Gastrocnemius medialis (tissue), 4 donors: Measurements from ENCODE around the gene TOMM40L. TPM values are rescaled to one million over a fixed set of nuclear protein-coding genes. Genes with fewer than 3 reads are reported as not detected.

ENCODE experiments used
- ATAC-seq, 2 donors: fragments of 150-250 bp; one replicate each; pipeline ENCODE4 v1.9.1; 2016
- DNase-seq, 2 donors: peaks; one replicate each; pipeline ENCODE4 v3.0.0-alpha.2; 2019
- H3K27ac ChIP-seq, 4 donors: fragments of 200-600 bp; sonication (generic); 1 replicate in 1 of 4; 2 replicates in 3 of 4; pipeline ENCODE4 v1.5.1; 2016 to 2018; ENCODE audit warnings: mild to moderate bottlenecking in 2 of 4, moderate library complexity in 1 of 4
- H3K27me3 ChIP-seq, 3 donors: fragments of 200-600 bp; sonication (generic) in 2 of 3; 1 replicate in 1 of 3; 2 replicates in 2 of 3; pipeline versions ENCODE4 v1.5.1 to v1.6.0; 2016 to 2019; ENCODE audit warnings: mild to moderate bottlenecking in 1 of 3, moderate library complexity in 1 of 3
- H3K36me3 ChIP-seq, 2 donors: fragments of 200-600 bp; sonication (generic) in 1 of 2; one replicate each; pipeline ENCODE4 v1.5.1; 2017 to 2018
- H3K4me1 ChIP-seq, 2 donors: fragments of 200-600 bp; sonication (generic) in 1 of 2; one replicate each; pipeline ENCODE4 v1.5.1; 2016 to 2017; ENCODE audit warnings: mild to moderate bottlenecking in 2 of 2
- H3K4me3 ChIP-seq, 4 donors: fragments of 200-600 bp; sonication (generic) in 3 of 4; 1 replicate in 1 of 4; 2 replicates in 3 of 4; pipeline ENCODE4 v1.5.1; 2016 to 2019; ENCODE audit warnings: mild to moderate bottlenecking in 2 of 4
- H3K9me3 ChIP-seq, 3 donors: fragments of 200-600 bp; sonication (generic) in 2 of 3; 1 replicate in 1 of 3; 2 replicates in 2 of 3; pipeline ENCODE4 v1.5.1; 2016 to 2019
- POLR2A ChIP-seq, 2 donors: fragments of 450-650 bp; IDR thresholded peaks; one replicate each; pipeline ENCODE4 v1.6.1; 2017; ENCODE audit warnings: antibody characterized with exemption in 2 of 2, mild to moderate bottlenecking in 2 of 2, moderate library complexity in 2 of 2
- in situ Hi-C, 4 donors: fragments of 200-750 bp; cut with MboI; loops; one replicate each; pipeline versions ENCODE4 v1.15.0 to v1.8.0; 2017; ENCODE audit warnings: low sequenced_read_pairs in 4 of 4
- intact Hi-C: fragments of 100-400 bp; cut with DNase I; formaldehyde crosslinking; loops from one replicate; pipeline ENCODE4 v1.15.1; 2023; ENCODE audit warnings: low total_unique reads
- total RNA-seq, 4 donors: library from RNA; depleted of rRNA; stranded (reverse); fragments of >200 nt; gene quantifications; one replicate each; pipeline versions ENCODE4 v1.1.0 to v1.2.3, GENCODE V29; 2016
- TF ChIP-seq, protein P1 (sequence below), 5 experiments: fragments of 450-650 bp in 3 of 5; fragments of 200-600 bp in 2 of 5; sonication (generic) in 2 of 5; IDR thresholded peaks in 4 of 5; conservative IDR thresholded peaks in 1 of 5; 1 replicate in 4 of 5; 2 replicates in 1 of 5; pipeline ENCODE4 v1.5.1; 2016 to 2019; ENCODE audit warnings: antibody characterized with exemption in 5 of 5, mild to moderate bottlenecking in 3 of 5, moderate library complexity in 3 of 5

TOMM40L gene
- total RNA-seq, 4 donors from 2014 or later, result 8.3 to 22.7 (median 16.9) TPM

DNA sequence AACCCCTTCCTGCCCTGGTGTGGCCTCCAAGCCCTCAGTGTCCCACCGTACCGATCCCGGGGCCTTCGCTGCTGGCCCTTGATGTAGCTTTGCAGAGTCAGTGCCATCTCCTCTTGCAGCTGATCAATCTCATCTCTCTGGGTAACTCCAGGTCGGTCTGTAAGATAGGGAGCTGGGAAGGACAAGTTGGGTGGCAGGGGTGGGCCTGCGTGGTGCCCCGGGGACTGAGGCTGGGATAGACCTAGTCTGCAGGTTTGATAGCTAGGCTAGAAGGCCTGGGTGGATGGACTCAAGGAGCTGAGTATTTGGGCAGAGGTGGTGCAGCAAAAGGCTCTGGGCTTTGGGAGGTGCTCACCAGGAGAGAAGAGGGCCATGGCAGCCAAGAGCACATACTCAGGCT, 4.9 kb downstream of the TOMM40L start:
- DNase-seq (no peak), ATAC-seq (no peak)
- Histone ChIP-seq H3K4me1 (peaks cover 9 to 16% of the 10 kb centered on the region in 2 donors), H3K4me3 (no peak overlapping the region), H3K36me3 (peaks cover 0 to 30% of the 10 kb centered on the region in 2 donors), H3K27me3 (no peaks in the 10 kb centered on the region), H3K9me3 (no peaks in the 10 kb centered on the region), H3K27ac (no peak overlapping the region)
- intact Hi-C loops, result no loop called here
- TF ChIP-seq POLR2A (IDR thresholded peaks at IDR 0.05), result no peak
- TF ChIP-seq, protein P1, sequence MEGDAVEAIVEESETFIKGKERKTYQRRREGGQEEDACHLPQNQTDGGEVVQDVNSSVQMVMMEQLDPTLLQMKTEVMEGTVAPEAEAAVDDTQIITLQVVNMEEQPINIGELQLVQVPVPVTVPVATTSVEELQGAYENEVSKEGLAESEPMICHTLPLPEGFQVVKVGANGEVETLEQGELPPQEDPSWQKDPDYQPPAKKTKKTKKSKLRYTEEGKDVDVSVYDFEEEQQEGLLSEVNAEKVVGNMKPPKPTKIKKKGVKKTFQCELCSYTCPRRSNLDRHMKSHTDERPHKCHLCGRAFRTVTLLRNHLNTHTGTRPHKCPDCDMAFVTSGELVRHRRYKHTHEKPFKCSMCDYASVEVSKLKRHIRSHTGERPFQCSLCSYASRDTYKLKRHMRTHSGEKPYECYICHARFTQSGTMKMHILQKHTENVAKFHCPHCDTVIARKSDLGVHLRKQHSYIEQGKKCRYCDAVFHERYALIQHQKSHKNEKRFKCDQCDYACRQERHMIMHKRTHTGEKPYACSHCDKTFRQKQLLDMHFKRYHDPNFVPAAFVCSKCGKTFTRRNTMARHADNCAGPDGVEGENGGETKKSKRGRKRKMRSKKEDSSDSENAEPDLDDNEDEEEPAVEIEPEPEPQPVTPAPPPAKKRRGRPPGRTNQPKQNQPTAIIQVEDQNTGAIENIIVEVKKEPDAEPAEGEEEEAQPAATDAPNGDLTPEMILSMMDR (IDR thresholded peaks at IDR 0.05 in 4 of 5, conservative IDR thresholded peaks at IDR 0.05 in 1 of 5), result no peak
- in situ Hi-C loops, result loop anchor here in 1 of 4 donors (10.0 kb wide), 1 partner anchor 64 kb away; no protein-coding TSS in a partner anchor

DNA sequence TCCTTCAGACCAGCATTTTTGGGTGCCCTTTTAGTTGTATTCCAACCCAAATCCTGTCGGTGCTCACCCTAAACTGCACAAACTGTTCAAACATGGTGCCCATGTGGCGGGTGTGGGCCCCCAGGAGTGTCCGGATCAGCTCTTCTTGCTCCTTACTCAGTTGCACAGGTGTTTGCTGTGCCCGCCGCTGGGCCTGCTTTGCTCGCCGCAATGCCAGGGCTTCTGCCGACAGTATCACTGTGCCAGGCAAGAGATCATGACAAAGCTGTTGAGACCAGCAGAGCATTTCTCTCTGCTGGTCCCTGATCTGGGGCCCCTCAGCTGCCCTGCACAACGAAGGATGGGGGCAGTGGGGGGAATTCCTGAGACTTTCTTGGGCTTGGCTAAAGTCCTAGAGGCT, 7.2 kb downstream of the TOMM40L start:
- Histone ChIP-seq H3K4me3 (no peak overlapping the region), H3K36me3 (peaks cover 0 to 28% of the 10 kb centered on the region in 2 donors), H3K27me3 (no peaks in the 10 kb centered on the region), H3K9me3 (no peaks in the 10 kb centered on the region), H3K27ac (no peak overlapping the region), H3K4me1 (no peaks in the 10 kb centered on the region)
- TF ChIP-seq, protein P1 (IDR thresholded peaks at IDR 0.05 in 4 of 5, conservative IDR thresholded peaks at IDR 0.05 in 1 of 5), result no peak
- no peak for TF ChIP-seq POLR2A (IDR thresholded peaks at IDR 0.05)
- ATAC-seq (no peak), DNase-seq (no peak)
- in situ Hi-C loops (loop anchor here in 1 of 4 donors (10.0 kb wide), 1 partner anchor 62 kb away; no protein-coding TSS in a partner anchor), intact Hi-C loops (no loop called here)

DNA sequence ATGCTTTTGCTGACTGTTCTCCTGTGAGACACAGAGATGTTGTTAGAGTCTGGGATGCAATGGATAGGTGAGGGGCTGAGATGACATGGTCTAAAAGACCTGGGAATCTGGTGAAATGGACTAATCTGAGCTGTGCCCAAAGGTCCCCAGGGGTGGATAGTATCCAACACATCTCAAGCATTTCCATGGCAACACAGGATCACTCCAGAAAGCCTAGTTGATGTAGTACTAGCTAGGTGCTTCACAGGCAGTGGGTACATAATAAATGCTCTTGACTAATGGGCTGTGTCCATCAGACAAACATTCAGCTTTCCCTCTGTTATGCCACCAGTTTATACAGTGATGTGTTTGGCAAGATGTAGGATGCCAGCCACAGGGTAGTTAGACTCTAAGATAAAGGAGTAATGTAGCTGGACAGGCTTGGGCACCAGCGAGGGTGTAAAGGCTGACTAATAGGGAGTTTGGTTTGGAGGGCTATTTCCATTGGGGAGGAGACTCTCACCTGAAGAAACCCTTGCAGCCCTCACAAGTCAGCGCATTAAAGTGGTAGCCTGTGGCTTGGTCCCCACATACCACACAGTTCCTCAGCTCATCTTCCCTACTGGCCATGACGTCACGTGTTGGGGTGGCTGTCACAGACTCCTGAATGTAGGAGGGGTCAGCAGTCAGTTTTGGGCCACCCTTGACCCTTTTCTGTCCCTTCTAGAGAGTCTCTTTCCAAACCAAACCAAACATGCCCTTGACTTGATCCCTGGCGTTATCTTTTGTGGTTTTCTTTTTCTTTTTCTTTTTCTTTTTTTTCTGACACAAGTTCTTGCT, 10.3 kb downstream of the TOMM40L start:
- ATAC-seq, result no peak
- intact Hi-C loops, result no loop called here
- no peak for DNase-seq
- in situ Hi-C loops, result loop anchor here in 1 of 4 donors (10.0 kb wide), 1 partner anchor 59 kb away; no protein-coding TSS in a partner anchor
- no peak overlapping the region for H3K27ac ChIP-seq
- no peaks in the 10 kb centered on the region for H3K4me1 ChIP-seq
- no peaks in the 10 kb centered on the region for H3K36me3 ChIP-seq
- TF ChIP-seq POLR2A (IDR thresholded peaks at IDR 0.05), result no peak
- TF ChIP-seq, protein P1 (IDR thresholded peaks at IDR 0.05 in 4 of 5, conservative IDR thresholded peaks at IDR 0.05 in 1 of 5), result no peak
- no peaks in the 10 kb centered on the region for H3K27me3 ChIP-seq
- no peaks in the 10 kb centered on the region for H3K9me3 ChIP-seq
- no peak overlapping the region for H3K4me3 ChIP-seq

- no peaks in the 10 kb centered on the region for H3K4me1 ChIP-seq
- no peak for TF ChIP-seq POLR2A (IDR thresholded peaks at IDR 0.05)
- TF ChIP-seq, protein P1 (IDR thresholded peaks at IDR 0.05 in 4 of 5, conservative IDR thresholded peaks at IDR 0.05 in 1 of 5), result no peak
- in situ Hi-C loops, result loop anchor here in 1 of 4 donors (10.0 kb wide), 1 partner anchor 57 kb away; no protein-coding TSS in a partner anchor
- no peaks in the 10 kb centered on the region for H3K9me3 ChIP-seq
- no peaks in the 10 kb centered on the region for H3K36me3 ChIP-seq
- DNase-seq (no peak), ATAC-seq (no peak)
- H3K27me3 ChIP-seq, result no peaks in the 10 kb centered on the region
- intact Hi-C loops, result no loop called here
- H3K27ac ChIP-seq, result no peak within 1 kb of the TSS
- H3K4me3 ChIP-seq, result no peak within 1 kb of the TSS
Measured at GRCh38 chr1:161238039-161238473, 12.2 kb downstream of the TOMM40L start, which contains the start of gene NR1I3. Gene NR1I3, minus strand, starts transcription at chr1:161238203. Its CDS starts 1,638 bp downstream, at chr1:161236565.
